SH-SY5Y (cell line): ENCODE results near the gene ANKRD29.

ENCODE experiments used
- GATA2 ChIP-seq: IDR thresholded peaks from 2 replicates; pipeline ENCODE4 v1.6.1; 2011; ENCODE audit warnings: mild to moderate bottlenecking, low read depth, low read length
- GATA3 ChIP-seq: IDR thresholded peaks from 2 replicates; pipeline ENCODE4 v1.6.1; 2011; ENCODE audit warnings: low read depth, mild to moderate bottlenecking, low read length, moderate library complexity

GRCh38 chr18:23552505-23552904 is 110.2 kb downstream of the ANKRD29 start:
- TF ChIP-seq GATA3 (no peak), GATA2 (no peak)
